H1 (cell line): ENCODE results near the gene INO80. TPM values are rescaled to one million over a fixed set of nuclear protein-coding genes. Genes with fewer than 3 reads are reported as not detected.

Source experiments
- SIN3A ChIP-seq, 2 experiments: IDR thresholded peaks in 1 of 2; conservative IDR thresholded peaks in 1 of 2; 2 replicates each; pipeline ENCODE4 v1.6.1; 2011 to 2012; ENCODE audit warnings: low read length in 2 of 2, improper control_type of control experiment in 1 of 2, low read depth in 1 of 2, mild to moderate bottlenecking in 1 of 2
- SP1 ChIP-seq: IDR thresholded peaks from 2 replicates; pipeline ENCODE4 v1.6.1; 2011; ENCODE audit warnings: low read depth, low read length
- polyA plus RNA-seq, 7 experiments: library from polyadenylated mRNA; depleted of rRNA in 3 of 7; stranded (reverse) in 5 of 7; unstranded in 2 of 7; fragments of >200 nt in 5 of 7; fragments of 200-250 nt in 2 of 7; gene quantifications; 1 replicate in 5 of 7; 2 replicates in 1 of 7; 4 replicates in 1 of 7; pipeline versions ENCODE4 v1.2.1 to v1.2.3, GENCODE V29; 2011 to 2013; ENCODE audit warnings: missing spikeins in 2 of 7, mixed read lengths in 2 of 7
- total RNA-seq: library from RNA; stranded (reverse); fragmentation: NEBNext Ultra II Directional; extraction: Animal tissue kit (Norgen Biotek cat#: 25700); gene quantifications from 2 replicates; pipeline ENCODE4 v1.2.1, GENCODE V29; 2021
- TF ChIP-seq, protein P1 (sequence below): IDR thresholded peaks from 2 replicates; pipeline ENCODE4 v1.6.1; 2012; ENCODE audit warnings: inconsistent platforms
- TF ChIP-seq, protein P2 (sequence below): IDR thresholded peaks from 2 replicates; pipeline ENCODE4 v1.6.1; 2012; ENCODE audit warnings: low read length, inconsistent platforms

INO80 gene
- total and polyA plus RNA-seq, 2 of the 8 experiments (the other 6 are each of a cell fraction or from before 2014, with no cell fraction given) = 4.3 to 24.5 TPM

DNA sequence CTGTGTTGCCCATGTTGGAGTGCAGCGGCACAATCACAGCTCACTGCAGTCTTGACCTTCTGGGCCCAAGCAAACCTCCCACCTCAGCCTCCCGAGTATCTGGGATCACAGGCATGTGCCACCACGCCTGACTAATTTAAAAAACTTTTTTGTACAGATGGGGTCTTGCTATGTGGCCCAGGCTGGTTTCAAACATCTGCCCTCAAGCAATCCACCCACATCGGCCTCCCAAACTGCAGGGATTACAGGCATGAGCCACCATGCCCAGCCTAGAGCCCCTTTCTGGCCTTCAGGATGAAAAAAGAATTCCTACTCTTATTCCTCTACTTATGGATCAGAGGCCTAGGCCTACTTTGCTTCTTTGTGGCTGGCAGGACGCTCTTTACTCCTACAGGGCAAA, 123.3 kb downstream of the INO80 start (continued):
- TF ChIP-seq, protein P1, sequence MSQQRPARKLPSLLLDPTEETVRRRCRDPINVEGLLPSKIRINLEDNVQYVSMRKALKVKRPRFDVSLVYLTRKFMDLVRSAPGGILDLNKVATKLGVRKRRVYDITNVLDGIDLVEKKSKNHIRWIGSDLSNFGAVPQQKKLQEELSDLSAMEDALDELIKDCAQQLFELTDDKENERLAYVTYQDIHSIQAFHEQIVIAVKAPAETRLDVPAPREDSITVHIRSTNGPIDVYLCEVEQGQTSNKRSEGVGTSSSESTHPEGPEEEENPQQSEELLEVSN = no peak
- TF ChIP-seq SP1 = no peak
- no peak for TF ChIP-seq SIN3A (conservative IDR thresholded peaks at IDR 0.05 in 1 of 2, IDR thresholded peaks at IDR 0.05 in 1 of 2; ENCODE audit: low read depth in 1 of 2, low read length in 2 of 2)
- TF ChIP-seq, protein P2, sequence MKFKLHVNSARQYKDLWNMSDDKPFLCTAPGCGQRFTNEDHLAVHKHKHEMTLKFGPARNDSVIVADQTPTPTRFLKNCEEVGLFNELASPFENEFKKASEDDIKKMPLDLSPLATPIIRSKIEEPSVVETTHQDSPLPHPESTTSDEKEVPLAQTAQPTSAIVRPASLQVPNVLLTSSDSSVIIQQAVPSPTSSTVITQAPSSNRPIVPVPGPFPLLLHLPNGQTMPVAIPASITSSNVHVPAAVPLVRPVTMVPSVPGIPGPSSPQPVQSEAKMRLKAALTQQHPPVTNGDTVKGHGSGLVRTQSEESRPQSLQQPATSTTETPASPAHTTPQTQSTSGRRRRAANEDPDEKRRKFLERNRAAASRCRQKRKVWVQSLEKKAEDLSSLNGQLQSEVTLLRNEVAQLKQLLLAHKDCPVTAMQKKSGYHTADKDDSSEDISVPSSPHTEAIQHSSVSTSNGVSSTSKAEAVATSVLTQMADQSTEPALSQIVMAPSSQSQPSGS = no peak
